ENCODE data around the gene MARVELD2. TPM values are rescaled to one million over a fixed set of nuclear protein-coding genes. Genes with fewer than 3 reads are reported as not detected.
"Not testable (repeated sequence)": the region's sequence is repeated elsewhere in the genome, so short reads cannot be mapped to it uniquely, and the experiment has no call there.

MARVELD2 gene, protein sequence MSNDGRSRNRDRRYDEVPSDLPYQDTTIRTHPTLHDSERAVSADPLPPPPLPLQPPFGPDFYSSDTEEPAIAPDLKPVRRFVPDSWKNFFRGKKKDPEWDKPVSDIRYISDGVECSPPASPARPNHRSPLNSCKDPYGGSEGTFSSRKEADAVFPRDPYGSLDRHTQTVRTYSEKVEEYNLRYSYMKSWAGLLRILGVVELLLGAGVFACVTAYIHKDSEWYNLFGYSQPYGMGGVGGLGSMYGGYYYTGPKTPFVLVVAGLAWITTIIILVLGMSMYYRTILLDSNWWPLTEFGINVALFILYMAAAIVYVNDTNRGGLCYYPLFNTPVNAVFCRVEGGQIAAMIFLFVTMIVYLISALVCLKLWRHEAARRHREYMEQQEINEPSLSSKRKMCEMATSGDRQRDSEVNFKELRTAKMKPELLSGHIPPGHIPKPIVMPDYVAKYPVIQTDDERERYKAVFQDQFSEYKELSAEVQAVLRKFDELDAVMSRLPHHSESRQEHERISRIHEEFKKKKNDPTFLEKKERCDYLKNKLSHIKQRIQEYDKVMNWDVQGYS
- polyA plus RNA-seq (ENCODE audit: insufficient read length), result 30.5 TPM
- long read RNA-seq, donor 1, partial matches to known transcripts, result 0 of 8 reads
- long read RNA-seq, donor 1, other reads (novel, unspliced or antisense), result 5 of 8 reads
- long read RNA-seq, donor 2, partial matches to known transcripts, result 8 of 10 reads
- long read RNA-seq, donor 2, other reads (novel, unspliced or antisense), result 0 of 10 reads
- long read RNA-seq, donor 3, partial matches to known transcripts, result 0 of 1 reads
- long read RNA-seq, donor 3, other reads (novel, unspliced or antisense), result 0 of 1 reads
- long read RNA-seq, donor 4, result 0 reads
- long read RNA-seq, donor 5, result 0 reads
- long read RNA-seq, donor 6, partial matches to known transcripts, result 0 of 2 reads
- long read RNA-seq, donor 6, other reads (novel, unspliced or antisense), result 0 of 2 reads
- long read RNA-seq, donor 7, partial matches to known transcripts, result 0 of 1 reads
- long read RNA-seq, donor 7, other reads (novel, unspliced or antisense), result 0 of 1 reads
- long read RNA-seq, donor 8, result 0 reads

DNA sequence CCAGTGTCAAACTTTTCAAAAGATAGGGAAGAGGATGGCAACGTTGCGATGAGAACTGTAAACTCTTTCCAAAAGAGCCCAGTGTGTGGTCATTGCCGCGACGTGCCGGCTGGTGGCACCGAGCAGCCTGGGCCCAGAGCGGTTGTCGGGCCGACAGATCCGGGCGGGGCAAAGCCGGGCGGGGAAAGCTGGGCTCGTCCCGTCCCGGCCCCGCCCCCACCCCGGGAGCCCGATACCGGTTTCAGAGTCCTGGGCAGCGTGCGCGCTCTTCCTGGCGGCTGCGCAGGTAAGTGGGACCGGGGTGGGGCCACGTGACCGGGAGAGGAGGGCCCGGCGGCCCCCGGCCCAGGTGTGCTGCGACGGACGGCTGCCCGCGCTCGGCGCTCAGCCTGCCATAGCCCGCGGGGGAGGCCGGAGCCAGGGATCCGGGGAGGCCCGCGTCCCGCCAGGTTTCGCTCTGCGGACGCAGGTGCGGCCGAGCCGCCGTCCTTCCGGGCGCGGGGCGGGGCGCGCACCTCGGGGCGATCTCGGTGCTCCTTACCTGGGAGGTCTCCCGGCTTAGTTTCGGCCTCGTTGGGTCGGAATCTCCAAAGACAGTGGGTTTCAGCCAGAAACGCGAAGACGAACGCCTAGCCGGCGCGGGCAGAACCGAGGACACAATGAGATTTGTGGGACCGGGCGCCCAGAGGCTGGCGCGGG lies at the start of gene MARVELD2:
MARVELD2 (plus strand) TSS at position 232 of the 699 bp plus-strand sequence. CDS start 4,270 bp downstream, outside the sequence.
- peak; percentile 81 for DNase-seq

DNA sequence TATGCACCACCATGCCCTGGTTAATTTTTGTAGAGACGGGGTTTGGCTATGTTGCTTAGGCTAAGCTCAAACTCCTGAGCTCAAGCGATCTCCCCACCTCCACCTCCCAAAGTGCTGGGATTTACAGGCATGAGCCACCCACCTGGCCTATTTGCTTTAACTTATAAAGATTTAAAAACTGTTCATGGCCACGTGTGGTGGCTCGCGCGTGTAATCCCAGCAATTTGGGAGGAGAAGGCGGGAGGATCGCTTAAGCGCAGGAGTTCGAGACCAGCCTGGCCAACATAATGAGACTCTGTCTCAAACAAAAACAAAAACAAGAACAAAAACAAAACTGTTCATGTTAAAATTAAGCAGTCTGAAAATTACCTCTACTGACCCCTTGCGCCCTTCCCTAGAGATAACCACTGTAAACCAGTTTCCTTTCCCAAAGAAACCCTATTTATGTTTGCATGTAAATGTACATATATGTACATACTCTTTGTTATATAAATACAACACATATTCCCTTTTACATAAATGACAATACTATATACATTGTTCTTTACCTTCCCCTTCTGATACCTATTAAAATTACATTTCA lies 47.1 kb upstream of the MARVELD2 start:
- no peak for DNase-seq

DNA sequence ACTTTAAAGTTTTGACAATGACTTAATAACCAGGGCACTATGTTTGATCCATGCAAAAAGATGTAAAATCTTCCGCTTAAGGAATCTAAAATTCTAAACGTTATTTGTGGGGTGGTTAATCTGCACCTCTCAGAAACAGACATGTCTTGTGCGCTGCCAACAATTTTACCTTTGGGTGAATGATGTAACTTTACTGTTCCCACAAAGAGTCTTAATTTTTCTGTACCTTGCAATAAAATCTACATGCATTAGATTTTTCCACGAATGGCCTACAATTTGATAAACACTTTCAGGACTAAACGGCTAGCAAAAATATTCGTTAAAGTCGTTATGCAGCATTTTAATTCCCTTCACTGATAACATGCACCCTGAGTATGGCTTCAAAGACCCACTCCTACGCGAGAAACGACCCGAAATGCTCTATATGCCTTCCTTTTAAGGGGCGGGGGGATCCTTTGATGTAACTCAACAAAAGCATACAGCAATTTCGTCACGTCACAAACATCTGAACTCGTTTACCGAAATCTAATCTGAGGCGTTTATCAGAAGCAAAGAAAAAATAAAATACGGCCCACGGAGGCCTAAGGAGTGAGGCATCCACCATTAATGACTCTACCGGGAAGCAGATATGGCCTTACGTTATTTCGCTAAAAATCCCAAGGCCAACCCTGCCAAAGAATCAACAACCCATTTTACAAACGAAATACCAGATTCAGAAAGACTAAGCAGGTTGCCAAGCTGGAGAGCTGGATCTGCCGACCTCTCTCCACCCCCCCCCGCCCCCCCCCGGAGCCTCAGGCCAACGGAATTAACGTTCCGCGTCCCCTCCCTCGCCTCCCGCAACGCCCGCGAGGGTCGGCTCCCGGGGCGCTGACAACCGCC lies 46.2 kb upstream of the MARVELD2 start:
- peak; percentile 42 for DNase-seq

DNA sequence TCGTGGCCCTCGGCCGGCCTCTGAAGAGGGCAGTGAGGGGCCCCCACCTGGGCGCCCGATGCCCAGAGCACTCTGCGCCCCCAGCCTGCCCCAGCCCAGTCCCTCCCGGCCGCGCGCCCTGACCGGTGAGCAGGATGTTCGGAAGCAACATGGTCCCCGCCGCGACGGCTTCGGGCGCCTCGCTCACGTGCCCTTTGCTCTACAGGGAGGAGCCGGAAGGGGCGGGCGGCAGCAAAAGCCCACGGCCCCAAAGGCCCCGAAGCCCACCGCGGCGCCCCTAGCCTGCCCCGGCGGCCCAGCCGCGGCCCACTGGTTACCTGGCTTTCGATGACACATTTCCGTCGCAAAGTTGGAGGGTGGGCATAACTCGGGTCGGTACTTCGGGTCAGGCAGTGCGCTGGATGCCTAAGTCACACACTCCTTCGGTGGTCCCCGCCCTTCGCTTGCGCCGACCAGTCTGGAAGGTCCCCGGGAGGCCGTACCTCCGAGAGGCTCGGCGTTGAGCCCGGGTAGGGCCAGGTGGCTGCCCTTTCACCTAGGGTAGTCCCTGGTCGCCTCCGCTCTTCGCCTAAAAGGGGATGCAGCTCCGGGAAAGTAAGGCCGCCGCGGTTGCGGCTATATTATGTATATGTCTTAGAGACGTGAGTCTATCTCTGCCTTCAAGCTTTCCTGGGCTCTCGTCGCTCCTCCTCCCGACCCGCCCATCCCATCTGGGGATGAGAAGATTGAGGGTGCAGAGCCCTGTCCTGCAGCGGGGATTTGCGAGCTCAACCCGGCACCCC lies 45.4 kb upstream of the MARVELD2 start, which contains the start of the genes AK6, RAD17 and TAF9:
AK6 (minus strand) TSS at position 181 of the 782 bp plus-strand sequence; CDS start at position 151, 30 bp downstream.
RAD17 (plus strand) TSS at position 479 of the 782 bp plus-strand sequence. CDS start 2,391 bp downstream, outside the sequence.
TAF9 (minus strand) TSS at position 181 of the 782 bp plus-strand sequence. CDS start 3,783 bp downstream, outside the sequence.
- peak; percentile 91 for DNase-seq

DNA sequence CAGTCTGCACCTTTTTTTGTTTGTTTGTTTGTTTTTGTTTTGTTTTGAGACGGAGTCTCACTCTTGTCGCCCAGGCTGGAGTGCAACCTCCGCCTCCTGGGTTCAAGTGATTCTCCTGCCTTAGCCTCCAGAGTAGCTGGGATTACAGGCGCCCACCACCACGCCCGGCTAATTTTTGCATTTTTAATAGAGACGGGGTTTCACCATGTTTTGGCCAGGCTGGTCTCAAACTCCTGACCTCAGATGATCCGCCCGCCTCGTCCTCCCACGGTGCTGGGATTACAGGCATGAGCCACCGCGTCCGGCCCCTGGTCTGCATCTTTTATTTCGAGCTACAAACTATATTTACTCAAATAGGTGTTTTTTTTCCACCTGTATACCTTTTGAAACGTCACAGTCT lies 44.6 kb upstream of the MARVELD2 start:
- DNase-seq, result not testable (repeated sequence)

DNA sequence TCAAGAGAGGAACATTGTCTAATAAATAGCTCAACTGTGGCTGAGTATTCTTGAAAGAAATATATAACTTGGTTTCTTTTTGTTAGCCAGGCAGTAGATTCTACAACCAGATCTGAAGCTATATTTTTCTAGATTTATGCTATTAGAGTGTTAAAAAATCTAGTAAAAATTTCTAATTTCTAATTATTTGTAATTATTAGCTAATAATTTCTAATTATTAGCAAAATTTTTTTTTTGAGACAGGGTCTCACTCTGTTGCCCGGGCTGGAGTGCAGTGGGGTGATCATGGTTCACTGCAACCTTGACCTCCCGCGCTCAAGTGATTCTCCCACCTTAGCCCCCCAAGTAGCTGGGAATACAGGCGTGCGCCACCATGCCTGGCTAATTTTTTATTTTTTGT lies 42.5 kb upstream of the MARVELD2 start:
- DNase-seq, result no peak

DNA sequence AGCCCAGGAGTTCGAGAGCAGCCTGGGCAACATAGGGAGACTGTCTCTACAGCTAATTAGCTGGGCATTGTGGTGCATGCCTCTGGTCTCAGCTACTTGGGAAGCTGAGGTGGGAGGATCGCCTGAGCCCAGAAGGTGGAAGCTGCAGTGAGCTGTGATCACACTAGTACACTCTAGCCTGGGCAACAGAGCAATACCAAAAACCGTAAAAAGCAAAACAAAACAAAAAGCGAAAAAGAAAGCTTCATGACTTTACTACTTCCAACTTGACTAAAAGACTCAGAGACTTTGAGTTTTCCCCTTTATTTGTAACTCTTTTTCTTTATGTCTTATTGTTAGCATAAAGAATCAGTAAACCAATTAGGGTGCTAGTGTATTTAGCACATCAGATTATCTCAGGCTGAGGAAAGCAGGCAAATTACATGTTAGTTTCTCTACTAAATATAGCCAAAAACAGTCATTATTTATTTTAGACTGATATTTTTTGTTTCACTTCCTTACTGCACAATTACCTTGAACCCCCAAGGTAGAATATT lies 39.9 kb upstream of the MARVELD2 start:
- DNase-seq, result no peak

DNA sequence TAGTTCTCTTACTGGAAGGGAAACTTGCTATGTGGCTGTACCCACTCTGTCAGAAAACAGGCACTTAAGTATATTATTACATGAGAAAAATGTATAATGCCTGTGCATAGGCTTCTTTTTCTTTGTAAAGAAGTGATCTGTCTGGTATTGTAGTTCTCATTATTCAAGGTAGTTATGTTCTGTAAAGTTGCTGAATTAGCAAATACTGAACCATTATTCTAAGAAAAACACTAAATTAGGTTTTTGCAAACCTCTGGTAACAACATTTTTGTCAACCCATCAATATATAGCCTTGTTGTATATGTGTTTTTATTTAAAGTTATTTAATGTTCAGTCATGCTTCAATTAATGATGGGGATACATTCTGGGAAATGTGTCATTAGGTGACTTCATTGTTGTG lies 36.5 kb upstream of the MARVELD2 start:
- no peak for DNase-seq

DNA sequence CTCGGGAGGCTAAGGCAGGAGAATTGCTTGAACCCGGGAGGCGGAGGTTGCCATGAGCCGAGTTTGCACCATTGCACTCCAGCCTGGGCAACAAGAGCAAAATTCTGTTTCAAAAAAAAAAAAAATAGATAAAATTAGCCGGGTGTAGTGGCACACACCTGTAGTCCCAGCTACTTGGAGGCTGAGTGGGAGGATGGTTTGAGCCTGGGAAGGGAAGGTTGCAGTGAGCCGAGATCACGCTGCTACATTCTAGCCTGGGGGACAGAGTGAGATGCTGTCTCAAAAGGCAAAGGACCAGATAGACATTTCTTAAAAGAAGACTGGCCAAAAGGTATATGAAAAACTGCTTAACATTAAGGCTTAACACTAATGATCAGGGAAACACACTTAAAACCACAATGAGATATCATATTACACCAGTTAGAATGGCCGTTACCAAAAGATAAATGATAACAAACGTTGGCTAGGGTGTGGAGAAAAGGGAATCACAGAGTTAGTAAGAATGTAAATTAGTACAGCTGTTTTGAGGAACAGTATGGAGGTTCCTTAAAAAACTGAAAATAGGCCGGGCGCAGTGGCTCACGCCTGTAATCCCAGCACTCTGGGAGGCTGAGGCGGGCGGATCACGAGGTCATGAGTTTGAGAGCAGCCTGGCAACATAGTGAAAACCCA lies 10.1 kb upstream of the MARVELD2 start:
- DNase-seq, result no peak

DNA sequence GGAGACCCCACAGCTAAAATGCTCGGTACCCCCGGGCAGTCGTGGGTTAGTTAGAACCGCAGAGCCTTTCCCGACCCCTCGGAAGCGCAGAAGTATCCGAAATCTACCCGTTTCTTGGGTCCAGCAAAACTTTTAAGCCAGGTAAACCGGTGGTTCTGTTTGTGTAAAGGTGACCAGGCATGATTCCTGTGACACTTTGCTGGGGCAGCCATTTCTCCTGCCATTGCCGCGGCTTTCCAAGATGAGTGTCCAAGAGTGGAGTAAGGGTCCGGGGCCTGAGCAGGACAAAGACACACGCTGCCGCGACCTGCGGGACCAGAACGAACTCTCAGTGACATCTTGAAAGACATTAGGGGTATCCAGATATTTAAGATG lies 655 bp downstream of the MARVELD2 start:
- DNase-seq, result peak; percentile 26

DNA sequence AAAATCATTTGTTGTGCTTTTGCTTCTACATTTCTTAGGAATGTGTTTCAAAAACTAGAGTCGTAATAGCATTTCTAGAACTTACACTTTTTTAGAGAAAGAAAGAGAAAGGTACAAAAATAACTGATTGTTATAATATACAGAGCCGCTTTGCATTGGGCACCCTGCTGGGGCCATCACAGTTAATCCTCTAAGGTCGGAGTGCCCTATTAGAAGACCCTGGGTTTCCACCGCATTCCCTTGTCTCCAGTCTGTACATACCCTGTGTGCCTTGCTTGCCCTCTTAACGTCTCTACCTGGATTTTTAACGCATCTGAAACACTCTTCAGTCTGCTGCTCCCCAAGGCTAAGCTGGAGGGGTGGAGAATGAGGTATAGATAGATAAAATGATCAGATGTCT lies 1.3 kb downstream of the MARVELD2 start:
- DNase-seq, result no peak

DNA sequence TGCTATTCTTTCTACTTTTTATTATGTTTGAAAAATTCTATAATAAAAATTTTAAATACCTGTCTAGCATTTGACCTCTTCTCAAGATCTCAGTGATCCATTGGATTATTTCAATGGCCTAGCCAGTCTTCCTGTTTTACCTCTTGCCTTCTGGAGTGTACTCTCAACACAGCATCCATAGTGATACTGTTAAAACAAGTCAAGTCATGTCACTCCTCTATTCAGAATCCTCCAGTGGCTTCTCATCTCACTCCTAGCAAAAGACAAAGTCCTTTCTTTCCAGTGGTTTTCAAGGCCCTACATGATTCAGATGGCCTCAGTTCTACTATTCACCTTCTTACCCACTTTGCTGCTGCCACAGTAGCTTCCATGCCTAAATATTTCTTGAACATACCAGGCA lies 1.8 kb downstream of the MARVELD2 start:
- DNase-seq, result no peak

DNA sequence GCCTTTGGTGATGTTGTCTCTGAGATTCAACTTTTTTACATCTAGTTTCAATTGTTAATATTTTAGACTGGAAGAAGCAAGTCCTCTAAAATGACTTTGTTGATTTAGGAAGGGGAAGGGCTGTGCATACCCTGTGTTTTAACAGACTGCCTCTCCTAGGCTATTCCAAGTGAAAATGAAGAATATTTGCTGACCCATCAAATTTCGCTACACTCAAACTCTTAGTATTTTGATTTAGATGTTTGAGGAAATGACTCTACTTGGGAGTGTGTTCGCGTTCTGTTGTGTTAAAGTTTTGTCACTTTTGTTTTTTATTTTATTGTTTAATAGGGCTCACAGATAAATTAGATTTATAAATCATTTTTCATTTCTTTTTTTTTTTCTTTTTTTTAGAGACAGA lies 3.6 kb downstream of the MARVELD2 start:
- DNase-seq, result no peak

DNA sequence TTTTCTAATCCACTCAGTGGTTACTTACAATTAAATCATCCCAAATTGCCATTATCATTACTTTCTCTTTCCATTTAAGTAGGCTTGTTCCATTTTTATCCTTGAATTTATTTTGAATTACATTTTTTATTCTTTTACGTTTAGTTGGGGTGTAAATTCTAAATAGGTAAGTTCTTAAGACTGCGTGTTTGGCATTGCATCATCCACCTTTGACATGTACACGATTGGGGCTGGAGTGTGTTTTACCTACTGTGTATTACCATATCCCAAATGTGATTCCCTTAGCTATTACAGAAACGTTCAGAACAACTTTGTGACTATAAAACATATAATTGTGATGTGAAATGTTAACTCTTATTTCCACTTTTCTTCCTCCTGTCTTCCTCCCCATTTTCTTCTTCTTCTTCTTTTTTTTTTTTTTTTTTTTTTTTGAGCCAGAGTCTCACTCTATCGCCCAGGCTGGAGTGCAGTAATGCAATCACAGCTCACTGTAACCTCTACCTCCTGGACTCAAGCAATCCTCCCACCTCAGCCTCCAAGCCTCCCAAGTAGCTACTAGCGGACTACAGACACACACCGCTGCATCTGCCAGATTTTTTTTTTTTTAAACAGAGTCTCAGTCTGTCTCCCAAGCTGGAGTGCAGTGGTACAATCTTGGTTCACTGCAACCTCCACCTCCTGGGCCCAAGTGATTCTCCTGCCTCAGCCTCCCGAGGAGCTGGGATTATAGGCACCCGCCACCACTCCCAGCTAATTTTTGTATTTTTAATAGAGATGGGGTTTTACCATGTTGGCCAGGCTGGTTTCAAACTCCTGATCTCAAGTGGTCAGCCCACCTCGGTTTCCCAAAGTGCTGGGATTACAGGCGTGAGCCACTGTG lies 16.7 kb downstream of the MARVELD2 start:
- DNase-seq, result no peak

DNA sequence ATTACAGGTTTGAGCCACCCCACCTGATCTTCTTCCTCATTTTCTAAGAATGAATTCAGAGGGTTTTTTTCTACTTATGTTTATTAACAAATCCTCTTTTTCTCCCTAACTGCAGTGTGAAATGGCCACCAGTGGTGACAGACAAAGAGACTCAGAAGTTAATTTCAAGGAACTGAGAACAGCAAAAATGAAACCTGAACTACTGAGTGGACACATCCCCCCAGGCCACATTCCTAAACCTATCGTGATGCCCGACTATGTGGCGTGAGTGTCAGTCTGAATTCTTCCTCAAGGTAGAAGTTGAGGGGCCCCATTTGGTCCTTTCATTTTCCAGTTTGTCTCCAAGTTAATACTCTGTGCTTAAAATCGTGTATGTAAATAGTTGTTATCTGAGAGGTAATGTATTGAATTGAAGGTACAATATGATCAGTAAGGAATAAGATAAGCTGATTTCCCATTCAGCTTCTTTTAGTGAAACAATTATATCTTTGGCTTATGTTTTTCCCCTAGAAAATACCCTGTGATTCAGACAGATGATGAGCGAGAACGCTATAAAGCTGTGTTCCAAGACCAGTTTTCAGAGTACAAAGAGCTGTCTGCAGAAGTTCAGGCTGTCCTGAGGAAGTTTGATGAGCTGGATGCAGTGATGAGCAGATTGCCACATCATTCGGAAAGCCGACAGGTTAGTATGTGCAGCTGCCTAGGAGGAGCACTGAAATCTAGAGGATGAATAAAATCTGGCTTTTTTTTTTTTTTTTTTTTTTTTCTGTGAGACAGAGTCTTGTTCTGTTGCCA lies 17.7 kb downstream of the MARVELD2 start:
- no peak for DNase-seq

DNA sequence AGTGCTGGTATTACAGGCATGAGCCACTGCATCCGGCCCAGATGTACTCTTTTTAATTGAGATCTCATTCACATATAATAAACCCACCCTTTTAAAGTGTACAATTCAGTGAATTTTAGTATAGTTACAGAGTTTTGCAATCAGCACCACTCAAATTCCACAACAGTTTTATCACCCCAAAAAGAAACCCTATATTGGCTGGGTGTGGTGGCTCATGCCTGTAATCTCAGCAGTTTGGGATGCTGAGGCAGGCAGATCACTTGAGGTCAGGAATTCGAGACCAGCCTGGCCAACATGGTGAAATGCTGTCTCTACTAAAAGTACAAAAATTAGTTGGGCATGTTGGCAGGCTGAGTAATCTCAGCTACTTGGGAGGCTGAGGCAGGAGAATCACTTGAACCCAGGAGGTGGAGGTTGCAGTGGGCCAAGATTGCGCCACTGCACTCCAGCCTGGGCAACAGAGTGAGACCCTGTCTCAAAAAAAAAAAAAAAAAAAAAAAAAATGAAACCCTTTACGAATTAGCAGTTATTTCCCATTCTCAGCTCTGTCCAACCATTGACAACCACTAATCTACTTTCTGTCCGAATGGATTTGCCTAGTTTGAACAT lies 20.5 kb downstream of the MARVELD2 start:
- not testable (repeated sequence) for DNase-seq
